Adrenal gland (tissue), 5 donors: Measurements from ENCODE around the gene GBA2.

Source experiments
- POLR2A ChIP-seq, 2 donors: fragments of 450-650 bp; IDR thresholded peaks; one replicate each; pipeline ENCODE4 v1.6.1; 2017; ENCODE audit warnings: antibody characterized with exemption in 2 of 2, mild to moderate bottlenecking in 2 of 2, moderate library complexity in 1 of 2
- TF ChIP-seq, protein P1 (sequence below), 6 experiments: fragments of 450-650 bp in 4 of 6; fragments of 200-600 bp in 2 of 6; sonication (generic) in 1 of 6; IDR thresholded peaks; 1 replicate in 5 of 6; 2 replicates in 1 of 6; pipeline versions ENCODE4 v1.5.1 to v1.8.0; 2016 to 2021; ENCODE audit warnings: antibody characterized with exemption in 6 of 6, mild to moderate bottlenecking in 2 of 6, moderate library complexity in 1 of 6
- donor health status: DM: no; HTN: no; CAD: no.

GRCh38 chr9:35745569-35745968, 3.5 kb downstream of the GBA2 start:
- TF ChIP-seq POLR2A (IDR thresholded peaks at IDR 0.05): no peak
- TF ChIP-seq, protein P1, sequence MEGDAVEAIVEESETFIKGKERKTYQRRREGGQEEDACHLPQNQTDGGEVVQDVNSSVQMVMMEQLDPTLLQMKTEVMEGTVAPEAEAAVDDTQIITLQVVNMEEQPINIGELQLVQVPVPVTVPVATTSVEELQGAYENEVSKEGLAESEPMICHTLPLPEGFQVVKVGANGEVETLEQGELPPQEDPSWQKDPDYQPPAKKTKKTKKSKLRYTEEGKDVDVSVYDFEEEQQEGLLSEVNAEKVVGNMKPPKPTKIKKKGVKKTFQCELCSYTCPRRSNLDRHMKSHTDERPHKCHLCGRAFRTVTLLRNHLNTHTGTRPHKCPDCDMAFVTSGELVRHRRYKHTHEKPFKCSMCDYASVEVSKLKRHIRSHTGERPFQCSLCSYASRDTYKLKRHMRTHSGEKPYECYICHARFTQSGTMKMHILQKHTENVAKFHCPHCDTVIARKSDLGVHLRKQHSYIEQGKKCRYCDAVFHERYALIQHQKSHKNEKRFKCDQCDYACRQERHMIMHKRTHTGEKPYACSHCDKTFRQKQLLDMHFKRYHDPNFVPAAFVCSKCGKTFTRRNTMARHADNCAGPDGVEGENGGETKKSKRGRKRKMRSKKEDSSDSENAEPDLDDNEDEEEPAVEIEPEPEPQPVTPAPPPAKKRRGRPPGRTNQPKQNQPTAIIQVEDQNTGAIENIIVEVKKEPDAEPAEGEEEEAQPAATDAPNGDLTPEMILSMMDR (IDR thresholded peaks at IDR 0.05): no peak
